PFSK-1 (cell line): ENCODE results near the gene ILDR2.

Experiments used
- FOXP2 ChIP-seq: optimal IDR thresholded peaks from 2 replicates; pipeline ENCODE3; 2011; ENCODE audit warnings: borderline replicate concordance, control low read depth, inconsistent platforms; ENCODE audit not compliant: insufficient read depth; ENCODE audit errors: extremely low read length, extremely low read depth
- POLR2AphosphoS5 ChIP-seq: IDR thresholded peaks from 2 replicates; pipeline ENCODE4 v1.6.1; 2012; ENCODE audit warnings: low read depth, mild to moderate bottlenecking, control low read depth, low read length, moderate library complexity
- REST ChIP-seq, 2 experiments: IDR thresholded peaks; 2 replicates each; pipeline versions ENCODE4 v1.6.1 to v1.8.0; 2011 to 2012; ENCODE audit warnings: low read depth in 2 of 2, low read length in 2 of 2, control low read depth in 1 of 2, inconsistent platforms in 1 of 2, mild to moderate bottlenecking in 1 of 2, moderate library complexity in 1 of 2; ENCODE audit not compliant: insufficient read depth in 1 of 2
- SIN3A ChIP-seq: IDR thresholded peaks from 2 replicates; pipeline ENCODE4 v1.6.1; 2012; ENCODE audit warnings: mild to moderate bottlenecking, low read length, moderate library complexity, borderline replicate concordance; ENCODE audit not compliant: insufficient read depth
- TAF1 ChIP-seq: IDR thresholded peaks from 2 replicates; pipeline ENCODE4 v1.6.1; 2012; ENCODE audit warnings: low read length, control low read depth, borderline replicate concordance; ENCODE audit not compliant: insufficient read depth

Gene ILDR2

DNA sequence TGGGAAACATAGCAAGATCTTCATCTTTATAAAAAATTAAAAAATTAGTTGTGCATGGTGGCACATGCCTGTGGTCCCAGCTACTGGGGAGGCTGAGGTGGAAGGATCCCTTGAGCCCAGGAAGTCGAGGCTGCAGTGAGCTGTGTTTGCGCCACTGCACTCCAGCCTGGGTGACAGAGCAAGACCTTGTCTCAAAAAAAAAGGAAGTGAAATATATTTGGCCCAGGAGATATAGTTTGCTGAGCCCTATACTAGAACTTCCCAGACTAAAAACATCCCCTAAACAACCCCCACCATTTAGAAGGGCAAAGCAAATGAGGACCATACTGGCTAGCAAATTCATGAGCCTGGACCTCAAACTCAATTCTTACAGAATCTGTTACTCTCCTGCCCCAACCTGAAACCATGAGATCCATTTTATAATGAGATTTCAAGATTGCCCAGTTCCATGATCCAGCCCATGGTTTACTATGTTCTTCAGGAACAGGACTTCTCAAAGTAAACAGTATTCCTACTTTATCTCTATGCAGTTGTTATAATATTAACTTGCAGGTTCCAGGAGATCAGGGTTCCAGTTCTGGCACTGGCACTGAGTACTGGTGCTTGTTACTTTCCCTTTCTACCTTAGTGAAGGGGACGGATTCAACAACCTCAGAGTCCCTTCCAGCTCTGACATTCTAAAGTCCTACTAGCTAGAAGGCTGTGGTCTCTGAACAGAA is 50.4 kb downstream of the ILDR2 start:
- TF ChIP-seq REST (IDR thresholded peaks at IDR 0.05; ENCODE audit: insufficient read depth in 1 of 2, low read depth in 2 of 2, low read length in 2 of 2) (no peak), SIN3A (no peak), FOXP2 (no peak), TAF1 (no peak), POLR2AphosphoS5 (no peak)

DNA sequence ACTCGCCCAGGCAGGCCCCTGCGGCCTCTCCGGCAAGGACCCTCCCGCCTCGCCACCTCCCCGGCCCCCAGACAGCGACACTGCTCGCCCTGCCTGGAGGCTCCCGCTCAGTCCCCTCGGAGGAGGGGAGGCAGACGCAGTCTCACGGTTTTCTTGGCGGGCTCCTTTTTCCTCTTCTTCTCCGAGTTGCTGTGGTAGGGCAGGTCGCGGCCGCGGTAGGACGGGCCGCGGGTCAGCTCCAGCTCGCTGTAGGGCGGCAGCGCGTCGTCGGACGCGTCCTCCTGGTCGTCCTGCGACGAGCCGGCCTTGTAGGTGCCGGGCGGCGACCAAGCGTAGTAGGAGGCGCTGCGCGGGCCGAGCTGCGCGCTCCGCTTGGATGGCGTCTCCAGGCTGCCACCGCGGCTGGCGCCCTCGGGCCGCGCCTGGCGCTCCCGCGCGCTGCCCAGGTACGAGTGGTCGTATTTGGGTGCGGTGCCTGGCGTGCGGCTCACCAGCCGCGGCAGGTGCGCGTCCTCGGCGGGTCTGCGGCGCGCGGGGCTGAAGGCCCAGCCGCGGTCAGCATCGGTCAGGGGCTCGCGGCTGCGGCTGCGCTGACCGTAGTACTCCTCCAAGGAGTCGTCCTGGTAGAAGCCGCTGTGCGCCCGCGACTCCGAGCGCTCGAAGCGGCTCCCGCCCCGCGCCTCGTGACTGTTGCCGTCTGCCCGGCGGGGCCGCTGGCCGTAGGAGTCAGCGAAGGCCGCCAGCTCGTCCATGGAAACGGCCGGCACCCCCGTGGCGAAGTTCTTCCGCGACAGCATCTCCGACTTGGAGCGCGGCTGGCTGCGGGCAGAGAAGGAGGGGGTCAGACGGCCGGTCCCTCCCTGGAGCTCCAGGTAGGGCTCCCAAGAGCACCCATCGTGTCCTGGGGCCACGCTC is 54.5 kb downstream of the ILDR2 start:
- TF ChIP-seq REST (IDR thresholded peaks at IDR 0.05; ENCODE audit: insufficient read depth in 1 of 2, low read depth in 2 of 2, low read length in 2 of 2), result no peak
- TF ChIP-seq FOXP2, result no peak
- TF ChIP-seq POLR2AphosphoS5, result no peak
- no peak for TF ChIP-seq SIN3A
- TF ChIP-seq TAF1, result no peak

GRCh38 chr1:166918956-166919316 is 56.4 kb downstream of the ILDR2 start:
- no peak for TF ChIP-seq POLR2AphosphoS5
- TF ChIP-seq SIN3A, result no peak
- TF ChIP-seq REST (IDR thresholded peaks at IDR 0.05; ENCODE audit: insufficient read depth in 1 of 2, low read depth in 2 of 2, low read length in 2 of 2), result no peak
- no peak for TF ChIP-seq TAF1
- TF ChIP-seq FOXP2, result no peak

DNA sequence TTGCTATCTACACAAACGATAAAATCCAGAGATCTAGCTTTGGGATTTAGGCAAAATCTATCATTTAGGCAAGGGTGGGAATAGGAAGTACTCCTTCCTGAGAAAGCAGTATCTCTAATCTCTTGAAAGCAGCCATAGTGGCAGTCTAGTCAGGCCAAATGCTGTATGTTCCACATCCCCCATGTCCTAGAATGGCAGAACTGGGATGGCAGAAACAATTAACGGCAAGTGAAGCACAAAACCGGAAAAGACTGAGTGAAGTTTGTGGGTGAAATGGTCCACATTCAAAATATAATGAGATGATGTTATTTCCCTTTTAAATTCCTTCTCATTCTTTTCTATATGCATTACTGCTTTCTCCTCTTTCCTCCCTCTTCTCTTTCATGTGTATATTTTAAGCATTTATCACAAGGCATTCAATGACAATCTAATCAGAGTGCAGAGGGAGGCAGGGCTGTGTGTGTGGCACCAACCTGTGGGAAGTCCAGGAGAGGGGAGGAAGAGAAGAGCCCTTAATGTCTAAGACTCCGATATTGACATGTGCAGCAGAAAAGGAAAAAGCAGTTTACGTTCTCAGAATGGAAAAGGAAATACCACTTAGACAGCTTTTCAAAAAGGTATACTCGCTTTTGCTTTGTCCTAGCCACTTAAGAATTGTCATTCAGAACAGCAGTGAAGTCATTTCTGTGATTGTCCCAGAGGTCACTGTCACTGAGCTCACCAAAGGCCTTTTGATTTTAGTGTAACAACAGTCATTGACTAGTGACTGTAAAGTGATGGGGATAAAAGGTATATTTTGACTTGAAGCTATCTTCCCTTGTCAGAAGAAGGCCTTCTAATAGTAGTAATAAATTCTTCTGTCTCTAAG is 57.0 kb downstream of the ILDR2 start:
- TF ChIP-seq FOXP2, result no peak

DNA sequence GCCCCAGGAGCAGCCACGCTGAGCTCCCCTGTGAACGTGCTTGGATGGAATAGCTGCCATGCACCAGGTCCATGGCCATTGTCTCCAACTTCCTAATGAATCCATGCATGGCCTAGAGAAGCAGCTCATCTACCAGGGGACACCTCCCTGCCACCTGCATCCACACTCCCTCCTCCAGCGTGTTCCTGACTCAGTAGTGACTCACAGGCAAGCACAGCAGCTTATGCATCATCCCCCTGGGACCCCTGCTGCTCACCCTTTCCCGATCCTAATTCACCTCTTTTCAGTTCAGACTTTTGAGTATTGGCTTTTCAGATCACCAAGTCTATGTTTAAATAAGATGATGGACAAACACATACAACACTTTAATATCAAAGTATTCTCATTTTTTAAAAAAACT is 59.4 kb downstream of the ILDR2 start:
- TF ChIP-seq TAF1 (no peak), SIN3A (no peak), REST (IDR thresholded peaks at IDR 0.05; ENCODE audit: insufficient read depth in 1 of 2, low read depth in 2 of 2, low read length in 2 of 2) (no peak), POLR2AphosphoS5 (no peak), FOXP2 (no peak)
